Neural progenitor cell (in vitro differentiated cells): ENCODE measurements around the gene CCDC91. TPM values are rescaled to one million over a fixed set of nuclear protein-coding genes. Genes with fewer than 3 reads are reported as not detected.
A peak's percentile ranks its signal among the peaks of the same experiment; 100 is the strongest.

Experiments
- DNase-seq: peaks from one replicate; pipeline ENCODE4 v3.0.0-alpha.2; 2016; ENCODE audit warnings: low spot score
- H2AFZ ChIP-seq: fragments of 200-600 bp; sonication (generic); replicated peaks from 2 replicates; pipeline ENCODE4 v1.6.1; 2016; ENCODE audit warnings: antibody characterized with exemption
- H3F3A ChIP-seq: fragments of 200-600 bp; sonication (generic); 2 replicates; pipeline ENCODE4 v1.6.1; 2016; ENCODE audit warnings: antibody characterized with exemption, low read depth
- H3K27ac ChIP-seq: fragments of 200-600 bp; sonication (generic); 2 replicates; pipeline ENCODE4 v1.5.1; 2016; ENCODE audit warnings: mild to moderate bottlenecking
- H3K27me3 ChIP-seq: fragments of 200-600 bp; sonication (generic); 2 replicates; pipeline ENCODE4 v1.6.1; 2016; ENCODE audit warnings: mild to moderate bottlenecking, moderate library complexity
- H3K36me3 ChIP-seq: fragments of 200-600 bp; sonication (generic); 2 replicates; pipeline ENCODE4 v1.5.1; 2016
- H3K4me1 ChIP-seq: fragments of 200-600 bp; sonication (generic); 2 replicates; pipeline ENCODE4 v1.6.1; 2016; ENCODE audit warnings: mixed run types
- H3K4me2 ChIP-seq: fragments of 200-600 bp; sonication (generic); 2 replicates; pipeline ENCODE4 v1.6.1; 2016
- H3K4me3 ChIP-seq: fragments of 200-600 bp; sonication (generic); 2 replicates; pipeline ENCODE4 v1.5.1; 2016
- H3K79me2 ChIP-seq: fragments of 200-600 bp; sonication (generic); 2 replicates; pipeline ENCODE4 v1.6.1; 2016; ENCODE audit warnings: low read depth
- H3K9ac ChIP-seq: fragments of 200-600 bp; sonication (generic); 2 replicates; pipeline ENCODE4 v1.6.1; 2016
- H3K9me3 ChIP-seq: fragments of 200-600 bp; sonication (generic); 2 replicates; pipeline ENCODE4 v1.5.1; 2016; ENCODE audit warnings: low read depth
- H4K20me1 ChIP-seq: fragments of 200-600 bp; sonication (generic); 2 replicates; pipeline ENCODE4 v1.6.1; 2016; ENCODE audit warnings: low read depth
- H3K27ac Mint-ChIP-seq: 3 replicates; pipeline ENCODE4 v1.8.0; 2021; ENCODE audit warnings: mixed read lengths
- H3K27me3 Mint-ChIP-seq: 2 replicates; pipeline ENCODE4 v1.8.0; 2022; ENCODE audit warnings: low read depth, mild to moderate bottlenecking, inconsistent platforms, moderate library complexity, mixed read lengths; ENCODE audit not compliant: insufficient read depth
- H3K36me3 Mint-ChIP-seq: 3 replicates; pipeline ENCODE4 v1.8.0; 2021; ENCODE audit warnings: mixed read lengths
- H3K4me1 Mint-ChIP-seq: 3 replicates; pipeline ENCODE4 v1.8.0; 2021; ENCODE audit warnings: mixed read lengths
- H3K4me3 Mint-ChIP-seq: 3 replicates; pipeline ENCODE4 v1.8.0; 2021; ENCODE audit warnings: mild to moderate bottlenecking, moderate library complexity, mixed read lengths
- H3K9me3 Mint-ChIP-seq: 3 replicates; pipeline ENCODE4 v1.8.0; 2020; ENCODE audit warnings: mixed read lengths
- EZH2 ChIP-seq: fragments of 200-600 bp; sonication (generic); IDR thresholded peaks from 2 replicates; pipeline ENCODE4 v1.6.1; 2017; ENCODE audit warnings: antibody characterized with exemption, mild to moderate bottlenecking, moderate library complexity
- EZH2phosphoT487 ChIP-seq: fragments of 200-600 bp; sonication (generic); IDR thresholded peaks from 2 replicates; pipeline ENCODE4 v1.6.1; 2017; ENCODE audit warnings: antibody characterized with exemption
- total RNA-seq: library from RNA; depleted of rRNA; stranded (reverse); fragments of >200 nt; gene quantifications from 2 replicates; pipeline ENCODE4 v1.2.3, GENCODE V29; 2015; ENCODE audit warnings: low replicate concordance
- TF ChIP-seq, protein P1 (sequence below): fragments of 200-600 bp; sonication (generic); IDR thresholded peaks from 2 replicates; pipeline ENCODE4 v1.5.1; 2017; ENCODE audit warnings: antibody characterized with exemption, mild to moderate bottlenecking

Gene CCDC91
- total RNA-seq, 1 donor from 2014 or later = 35.8 TPM

- H3K4me2 ChIP-seq = no peak overlapping the region
- no peak overlapping the region for H3K27ac ChIP-seq
- no peaks in the 10 kb centered on the region for H3K36me3 ChIP-seq
- H3K36me3 Mint-ChIP-seq = no peaks in the 10 kb centered on the region
- H3K27ac Mint-ChIP-seq = no peak overlapping the region
- H3K27me3 ChIP-seq = no peaks in the 10 kb centered on the region
- no peak for DNase-seq
- H3K9me3 ChIP-seq = no peaks in the 10 kb centered on the region
- TF ChIP-seq EZH2 (no peak), EZH2phosphoT487 (no peak)
- TF ChIP-seq, protein P1, sequence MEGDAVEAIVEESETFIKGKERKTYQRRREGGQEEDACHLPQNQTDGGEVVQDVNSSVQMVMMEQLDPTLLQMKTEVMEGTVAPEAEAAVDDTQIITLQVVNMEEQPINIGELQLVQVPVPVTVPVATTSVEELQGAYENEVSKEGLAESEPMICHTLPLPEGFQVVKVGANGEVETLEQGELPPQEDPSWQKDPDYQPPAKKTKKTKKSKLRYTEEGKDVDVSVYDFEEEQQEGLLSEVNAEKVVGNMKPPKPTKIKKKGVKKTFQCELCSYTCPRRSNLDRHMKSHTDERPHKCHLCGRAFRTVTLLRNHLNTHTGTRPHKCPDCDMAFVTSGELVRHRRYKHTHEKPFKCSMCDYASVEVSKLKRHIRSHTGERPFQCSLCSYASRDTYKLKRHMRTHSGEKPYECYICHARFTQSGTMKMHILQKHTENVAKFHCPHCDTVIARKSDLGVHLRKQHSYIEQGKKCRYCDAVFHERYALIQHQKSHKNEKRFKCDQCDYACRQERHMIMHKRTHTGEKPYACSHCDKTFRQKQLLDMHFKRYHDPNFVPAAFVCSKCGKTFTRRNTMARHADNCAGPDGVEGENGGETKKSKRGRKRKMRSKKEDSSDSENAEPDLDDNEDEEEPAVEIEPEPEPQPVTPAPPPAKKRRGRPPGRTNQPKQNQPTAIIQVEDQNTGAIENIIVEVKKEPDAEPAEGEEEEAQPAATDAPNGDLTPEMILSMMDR = no peak
- no peak overlapping the region for H2AFZ ChIP-seq
- H3K4me3 ChIP-seq = no peak overlapping the region
- H3K79me2 ChIP-seq = no peaks in the 10 kb centered on the region
- H3K4me3 Mint-ChIP-seq = no peak overlapping the region
- peaks cover 10% of the 10 kb centered on the region for H3K4me1 Mint-ChIP-seq
- no peaks in the 10 kb centered on the region for H3F3A ChIP-seq
- H3K27me3 Mint-ChIP-seq = no peaks in the 10 kb centered on the region
- H4K20me1 ChIP-seq = no peaks in the 10 kb centered on the region
- H3K9ac ChIP-seq = no peak overlapping the region
- no peaks in the 10 kb centered on the region for H3K9me3 Mint-ChIP-seq
- H3K4me1 ChIP-seq = peaks cover 14% of the 10 kb centered on the region
Observed at GRCh38 chr12:28457785-28458184, 267.5 kb downstream of the CCDC91 start.

DNA sequence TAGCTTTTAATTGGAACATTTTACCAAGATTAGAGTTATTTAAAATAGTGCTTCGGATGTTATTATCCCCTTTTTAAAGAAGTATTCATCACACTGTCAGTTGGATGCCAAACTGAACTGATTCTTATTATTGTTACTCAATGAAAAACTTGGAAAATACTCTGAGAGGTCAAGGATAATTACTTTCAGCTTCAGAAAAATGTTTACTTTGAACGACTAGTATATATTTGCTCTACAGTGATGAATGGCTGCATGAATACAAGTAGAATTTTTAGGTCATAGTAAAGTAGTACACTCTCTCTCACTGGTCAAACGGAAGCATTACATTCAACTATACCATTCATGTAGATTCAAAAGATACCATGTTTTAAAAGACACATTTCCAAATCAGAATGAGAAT, 269.2 kb downstream of the CCDC91 start:
- Histone ChIP-seq H3K4me2 (no peak overlapping the region), H3K36me3 (no peaks in the 10 kb centered on the region), H3K27me3 (no peaks in the 10 kb centered on the region), H3F3A (no peaks in the 10 kb centered on the region), H4K20me1 (no peaks in the 10 kb centered on the region), H3K4me1 (peaks cover 14% of the 10 kb centered on the region), H2AFZ (no peak overlapping the region), H3K79me2 (no peaks in the 10 kb centered on the region), H3K9me3 (no peaks in the 10 kb centered on the region), H3K9ac (no peak overlapping the region), H3K27ac (no peak overlapping the region), H3K4me3 (no peak overlapping the region)
- no peak for DNase-seq
- TF ChIP-seq EZH2 (no peak), EZH2phosphoT487 (no peak)
- TF ChIP-seq, protein P1 = no peak
- Mint-ChIP-seq H3K27me3 (no peaks in the 10 kb centered on the region), H3K27ac (no peak overlapping the region), H3K4me3 (no peak overlapping the region), H3K4me1 (peaks cover 10% of the 10 kb centered on the region), H3K9me3 (no peaks in the 10 kb centered on the region), H3K36me3 (peaks cover 2% of the 10 kb centered on the region)

- H3K79me2 ChIP-seq = no peaks in the 10 kb centered on the region
- H3K27ac ChIP-seq = no peak overlapping the region
- Mint-ChIP-seq H3K36me3 (peaks cover 2% of the 10 kb centered on the region), H3K4me1 (peaks cover 10% of the 10 kb centered on the region), H3K27ac (peak overlapping the region; percentile 48), H3K27me3 (no peaks in the 10 kb centered on the region), H3K4me3 (no peak overlapping the region), H3K9me3 (no peaks in the 10 kb centered on the region)
- H3K36me3 ChIP-seq = no peaks in the 10 kb centered on the region
- peak overlapping the region; percentile 20 for H3K4me2 ChIP-seq
- peaks cover 14% of the 10 kb centered on the region for H3K4me1 ChIP-seq
- DNase-seq = no peak
- H3F3A ChIP-seq = no peaks in the 10 kb centered on the region
- H2AFZ ChIP-seq = no peak overlapping the region
- H3K4me3 ChIP-seq = no peak overlapping the region
- no peak for TF ChIP-seq EZH2phosphoT487
- TF ChIP-seq, protein P1 = no peak
- no peak overlapping the region for H3K9ac ChIP-seq
- H3K27me3 ChIP-seq = no peaks in the 10 kb centered on the region
- no peaks in the 10 kb centered on the region for H4K20me1 ChIP-seq
- H3K9me3 ChIP-seq = no peaks in the 10 kb centered on the region
Observed at GRCh38 chr12:28460420-28461130, 270.3 kb downstream of the CCDC91 start.
